GM13977 (cell line): ENCODE results near the gene MMS19.
"Not testable (repeated sequence)": the region's sequence is repeated elsewhere in the genome, so short reads cannot be mapped to it uniquely, and the experiment has no call there.

ENCODE experiments used
- DNase-seq: peaks from one replicate; pipeline ENCODE4 v3.0.0; 2012; ENCODE audit warnings: low spot score
- CTCF ChIP-seq: IDR thresholded peaks from 2 replicates; pipeline ENCODE4 v1.5.1; 2012; ENCODE audit warnings: mild to moderate bottlenecking, control low read depth; ENCODE audit not compliant: insufficient read depth; ENCODE audit errors: extremely low read depth, missing control alignments
- in situ Hi-C: fragments of 300-500 bp; cut with MboI; formaldehyde crosslinking; loops from one replicate; pipeline ENCODE4 v1.12.0; 2022; ENCODE audit warnings: low sequenced_read_pairs, low pct_unique_long_range_greater_than_20kb, mixed read lengths, inconsistent platforms; ENCODE audit not compliant: unreplicated experiment

Gene MMS19

GRCh38 chr10:97483506-97483905 lies 14.7 kb downstream of the MMS19 start:
- in situ Hi-C loops = no loop called here
- no peak for DNase-seq
- no peak for TF ChIP-seq CTCF

- in situ Hi-C loops = no loop called here
- no peak for TF ChIP-seq CTCF
- no peak for DNase-seq
Measured at GRCh38 chr10:97482381-97482780, 15.8 kb downstream of the MMS19 start.

GRCh38 chr10:97481071-97481470 lies 17.2 kb downstream of the MMS19 start:
- DNase-seq = no peak
- in situ Hi-C loops = no loop called here

GRCh38 chr10:97479939-97480338 lies 18.3 kb downstream of the MMS19 start:
- in situ Hi-C loops = no loop called here
- no peak for TF ChIP-seq CTCF
- no peak for DNase-seq

More at GRCh38 chr10:97481071-97481470, 17.2 kb downstream of the MMS19 start:
- TF ChIP-seq CTCF = no peak

GRCh38 chr10:97479410-97479809 lies 18.8 kb downstream of the MMS19 start:
- DNase-seq, in situ Hi-C loops: not testable (repeated sequence)

- TF ChIP-seq CTCF = no peak
- no peak for DNase-seq
- in situ Hi-C loops = no loop called here
Measured at GRCh38 chr10:97475936-97476594, 22.2 kb downstream of the MMS19 start.

GRCh38 chr10:97474918-97475317 lies 23.3 kb downstream of the MMS19 start:
- no peak for DNase-seq
- no peak for TF ChIP-seq CTCF
- in situ Hi-C loops = no loop called here

- in situ Hi-C loops, DNase-seq: not testable (repeated sequence)
Measured at GRCh38 chr10:97468781-97469180, 29.4 kb downstream of the MMS19 start.
